ENCODE measurements around the gene SAMD11. TPM values are rescaled to one million over a fixed set of nuclear protein-coding genes. Genes with fewer than 3 reads are reported as not detected.
"Not testable (repeated sequence)": the region's sequence is repeated elsewhere in the genome, so short reads cannot be mapped to it uniquely, and the experiment has no call there.

Gene SAMD11
- total RNA-seq, 1 experiment from 2014 or later = 256 TPM

DNA sequence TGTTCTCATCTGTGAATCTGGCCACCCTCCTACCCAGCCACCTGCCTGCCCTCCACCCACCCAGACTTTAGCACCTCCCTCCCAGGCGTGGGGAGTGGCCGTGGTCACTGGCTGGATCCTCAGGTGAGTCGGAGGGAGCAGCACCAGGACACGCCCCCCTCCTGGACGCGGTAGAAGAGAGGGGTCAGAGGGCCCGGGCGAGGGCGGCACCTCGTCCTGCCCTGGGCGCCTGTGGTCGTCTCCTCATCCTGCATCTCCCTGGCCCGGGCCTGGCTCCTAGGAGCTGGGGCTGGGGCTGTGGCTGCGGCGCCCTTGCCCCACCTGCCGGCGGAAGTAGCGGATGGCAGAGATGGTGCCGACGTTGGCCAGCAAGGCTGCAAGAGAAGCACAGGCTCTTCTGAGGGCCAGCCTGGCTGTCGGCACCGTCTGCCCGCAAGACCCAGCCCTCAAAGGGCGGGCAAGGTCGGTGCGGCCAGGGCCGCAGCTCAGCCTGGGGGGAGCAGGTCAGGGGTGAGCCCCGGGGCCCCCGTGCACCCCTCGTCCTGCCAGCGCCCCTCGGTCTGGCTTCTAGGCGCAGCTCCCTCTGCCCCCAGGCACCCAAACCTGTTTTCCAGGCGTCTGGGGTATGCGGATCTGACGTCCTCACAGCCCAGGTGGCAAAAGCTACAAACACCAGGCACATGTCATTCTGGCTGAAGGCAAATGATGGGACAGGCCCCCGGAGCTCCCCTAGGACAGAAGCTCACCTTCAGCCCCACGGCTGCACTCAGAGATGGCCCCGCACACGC, 52.4 kb downstream of the SAMD11 start:
- H3K27ac ChIP-seq = no peak overlapping the region
- peak overlapping the region; percentile 27 for H3K4me3 ChIP-seq
- peaks cover 10% of the 10 kb centered on the region for H3K4me1 ChIP-seq (replicated peaks)
- peak; percentile 76 to 83 for DNase-seq (ENCODE audit: low read depth in 1 of 2, low spot score in 2 of 2)
- H3K9me3 ChIP-seq (replicated peaks) = no peaks in the 10 kb centered on the region; the same call in 1 of the 2 replicates
- H3K36me3 ChIP-seq = no peaks in the 10 kb centered on the region
- H3K27me3 ChIP-seq (replicated peaks) = peaks cover 11% of the 10 kb centered on the region

- not testable (repeated sequence) for H3K27me3 ChIP-seq (replicated peaks); H3K36me3 ChIP-seq; H3K4me1 ChIP-seq (replicated peaks); DNase-seq (ENCODE audit: low read depth in 1 of 2, low spot score in 2 of 2); H3K27ac ChIP-seq; H3K4me3 ChIP-seq; H3K9me3 ChIP-seq (replicated peaks)
These were observed 53.1 kb downstream of the SAMD11 start for GRCh38 chr1:976791-977190.

- no peak for DNase-seq (ENCODE audit: low read depth in 1 of 2, low spot score in 2 of 2)
- H3K27me3 ChIP-seq (replicated peaks) = peaks cover 12% of the 10 kb centered on the region
- H3K4me1 ChIP-seq (replicated peaks) = peaks cover 13% of the 10 kb centered on the region
- H3K27ac ChIP-seq = no peak overlapping the region
- H3K36me3 ChIP-seq = no peaks in the 10 kb centered on the region
- H3K4me3 ChIP-seq = no peak overlapping the region
- no peaks in the 10 kb centered on the region; the same call in 1 of the 2 replicates for H3K9me3 ChIP-seq (replicated peaks)
These were observed 54.5 kb downstream of the SAMD11 start for GRCh38 chr1:978069-978834.

- no peaks in the 10 kb centered on the region; the same call in 1 of the 2 replicates for H3K9me3 ChIP-seq (replicated peaks)
- no peak overlapping the region for H3K27ac ChIP-seq
- no peak for DNase-seq (ENCODE audit: low read depth in 1 of 2, low spot score in 2 of 2)
- peaks cover 19% of the 10 kb centered on the region for H3K27me3 ChIP-seq (replicated peaks)
- H3K4me1 ChIP-seq (replicated peaks) = peaks cover 17% of the 10 kb centered on the region
- no peak overlapping the region for H3K4me3 ChIP-seq
- no peaks in the 10 kb centered on the region for H3K36me3 ChIP-seq
These were observed 55.4 kb downstream of the SAMD11 start for GRCh38 chr1:978835-979743.

- DNase-seq (ENCODE audit: low read depth in 1 of 2, low spot score in 2 of 2) = no peak
These were observed 56.0 kb downstream of the SAMD11 start for GRCh38 chr1:979744-980072.

GRCh38 chr1:980137-980571, 56.4 kb downstream of the SAMD11 start:
- Histone ChIP-seq H3K4me1 (replicated peaks) (peaks cover 17% of the 10 kb centered on the region), H3K27ac (no peak overlapping the region), H3K4me3 (no peak overlapping the region), H3K27me3 (replicated peaks) (peaks cover 23% of the 10 kb centered on the region), H3K36me3 (no peaks in the 10 kb centered on the region), H3K9me3 (replicated peaks) (no peaks in the 10 kb centered on the region; the same call in 1 of the 2 replicates)
- no peak for DNase-seq (ENCODE audit: low read depth in 1 of 2, low spot score in 2 of 2)

More at GRCh38 chr1:979744-980072, 56.0 kb downstream of the SAMD11 start:
- H3K4me3 ChIP-seq = no peak overlapping the region
- H3K27ac ChIP-seq = no peak overlapping the region
- no peaks in the 10 kb centered on the region for H3K36me3 ChIP-seq
- H3K27me3 ChIP-seq (replicated peaks) = peaks cover 21% of the 10 kb centered on the region
- no peaks in the 10 kb centered on the region; the same call in 1 of the 2 replicates for H3K9me3 ChIP-seq (replicated peaks)
- peaks cover 17% of the 10 kb centered on the region for H3K4me1 ChIP-seq (replicated peaks)

DNA sequence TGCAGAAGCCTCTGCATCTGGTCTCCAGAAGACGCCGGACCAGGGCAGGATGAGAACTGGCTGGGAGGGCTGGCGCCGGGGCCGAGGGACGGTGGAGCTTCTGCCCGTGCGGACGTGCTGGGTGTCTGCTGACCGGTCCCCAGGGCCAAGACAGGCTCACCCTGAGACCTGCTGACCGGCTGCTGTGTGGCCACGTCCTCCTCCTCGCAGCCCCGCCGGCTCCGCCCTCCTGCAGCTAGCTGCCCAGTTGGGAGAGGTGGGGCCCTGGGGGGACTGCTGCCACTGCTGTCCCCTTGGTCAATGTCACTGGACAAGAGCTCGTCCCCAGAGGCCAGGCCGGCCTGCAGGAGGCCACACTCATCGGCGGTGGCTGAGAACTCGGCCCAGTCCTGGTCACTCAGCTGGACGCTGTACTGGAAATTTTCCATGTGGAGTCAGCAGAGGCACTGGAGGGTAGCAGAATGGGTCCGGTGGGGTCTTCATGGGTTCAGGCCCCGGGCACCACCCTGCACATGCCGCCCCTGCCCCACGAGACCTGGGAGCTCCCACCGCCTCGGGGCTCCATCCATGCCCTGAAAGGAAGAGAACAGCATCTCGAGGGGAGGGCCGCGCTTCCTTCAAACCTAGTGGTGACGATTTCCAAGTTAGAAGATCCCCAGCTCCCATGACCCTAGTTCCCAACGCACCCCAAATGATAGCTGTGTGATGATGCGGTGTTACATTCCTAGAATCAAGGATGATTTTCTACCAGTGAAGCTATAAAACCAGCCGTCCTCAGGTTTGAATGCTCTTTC, 57.1 kb downstream of the SAMD11 start:
- Histone ChIP-seq H3K27ac (no peak overlapping the region), H3K4me1 (replicated peaks) (peaks cover 13% of the 10 kb centered on the region), H3K27me3 (replicated peaks) (peaks cover 23% of the 10 kb centered on the region), H3K36me3 (no peaks in the 10 kb centered on the region), H3K4me3 (no peak overlapping the region), H3K9me3 (replicated peaks) (no peaks in the 10 kb centered on the region; the same call in 1 of the 2 replicates)
- DNase-seq (ENCODE audit: low read depth in 1 of 2, low spot score in 2 of 2) = no peak

GRCh38 chr1:981491-981954, 57.8 kb downstream of the SAMD11 start:
- no peak for DNase-seq (ENCODE audit: low read depth in 1 of 2, low spot score in 2 of 2)
- peaks cover 23% of the 10 kb centered on the region for H3K27me3 ChIP-seq (replicated peaks)
- H3K9me3 ChIP-seq (replicated peaks) = no peaks in the 10 kb centered on the region; the same call in 1 of the 2 replicates
- no peak overlapping the region for H3K4me3 ChIP-seq
- H3K36me3 ChIP-seq = no peaks in the 10 kb centered on the region
- H3K4me1 ChIP-seq (replicated peaks) = peaks cover 7% of the 10 kb centered on the region
- H3K27ac ChIP-seq = no peak overlapping the region

GRCh38 chr1:981955-982558, 58.3 kb downstream of the SAMD11 start, which contains the start of gene PERM1:
Gene PERM1, minus strand, starts transcription at chr1:982093. Its CDS starts 1,064 bp downstream, at chr1:981029.
- Histone ChIP-seq H3K4me1 (replicated peaks) (peaks cover 7% of the 10 kb centered on the region), H3K27ac (no peak within 1 kb of the TSS), H3K4me3 (no peak within 1 kb of the TSS), H3K36me3 (no peaks in the 10 kb centered on the region), H3K27me3 (replicated peaks) (peaks cover 23% of the 10 kb centered on the region), H3K9me3 (replicated peaks) (no peaks in the 10 kb centered on the region; the same call in 1 of the 2 replicates)
- no peak for DNase-seq (ENCODE audit: low read depth in 1 of 2, low spot score in 2 of 2)

DNA sequence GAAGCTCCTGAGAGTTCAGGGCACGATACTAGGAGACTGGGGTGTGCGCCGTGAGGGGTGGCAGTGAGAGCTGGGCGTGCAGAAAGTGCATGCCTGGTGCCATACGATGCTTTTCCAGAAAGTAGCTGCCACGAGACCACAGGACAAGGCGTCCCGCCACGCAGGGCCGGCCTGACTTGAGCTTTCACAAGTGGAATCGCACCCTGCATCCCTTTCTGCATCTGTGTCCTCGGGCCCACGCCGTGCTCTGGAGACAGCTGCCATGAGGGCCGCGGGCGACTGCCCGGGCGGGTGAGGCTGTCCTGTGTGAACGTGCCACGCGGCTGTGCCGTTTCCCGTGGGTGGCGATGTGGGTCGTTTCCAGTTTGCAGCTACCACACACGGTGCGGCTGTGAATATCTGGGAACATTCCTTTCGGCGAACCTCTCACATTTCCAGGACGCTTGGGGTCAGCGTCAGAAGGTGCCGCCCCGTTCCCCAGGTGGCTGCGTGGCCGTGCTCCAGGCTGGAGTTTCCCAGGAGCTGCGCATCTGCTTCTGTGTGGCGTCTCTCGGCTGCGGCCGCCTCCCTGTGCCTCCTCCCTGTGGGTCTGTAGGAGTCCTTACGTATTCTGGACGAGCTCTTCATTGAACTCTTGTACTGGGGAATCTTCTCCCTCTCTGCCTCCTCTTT, 59.2 kb downstream of the SAMD11 start:
- Histone ChIP-seq H3K27me3 (replicated peaks) (peaks cover 23% of the 10 kb centered on the region), H3K27ac (no peak overlapping the region), H3K4me3 (no peak overlapping the region), H3K4me1 (replicated peaks) (peaks cover 7% of the 10 kb centered on the region), H3K36me3 (no peaks in the 10 kb centered on the region), H3K9me3 (replicated peaks) (no peaks in the 10 kb centered on the region; the same call in 1 of the 2 replicates)
- no peak for DNase-seq (ENCODE audit: low read depth in 1 of 2, low spot score in 2 of 2)

GRCh38 chr1:983798-984475, 60.2 kb downstream of the SAMD11 start:
- Histone ChIP-seq H3K27me3 (replicated peaks) (peaks cover 23% of the 10 kb centered on the region), H3K36me3 (no peaks in the 10 kb centered on the region), H3K27ac (no peak overlapping the region), H3K4me1 (replicated peaks) (peaks cover 7% of the 10 kb centered on the region), H3K9me3 (replicated peaks) (no peaks in the 10 kb centered on the region), H3K4me3 (no peak overlapping the region)
- DNase-seq (ENCODE audit: low read depth in 1 of 2, low spot score in 2 of 2) = no peak

All from SJSA1 (cell line).